ENCODE results near the gene EVA1A. TPM values are rescaled to one million over a fixed set of nuclear protein-coding genes. Genes with fewer than 3 reads are reported as not detected.

EVA1A gene
- total and polyA plus RNA-seq, 5 donors from 2014 or later = not detected

DNA sequence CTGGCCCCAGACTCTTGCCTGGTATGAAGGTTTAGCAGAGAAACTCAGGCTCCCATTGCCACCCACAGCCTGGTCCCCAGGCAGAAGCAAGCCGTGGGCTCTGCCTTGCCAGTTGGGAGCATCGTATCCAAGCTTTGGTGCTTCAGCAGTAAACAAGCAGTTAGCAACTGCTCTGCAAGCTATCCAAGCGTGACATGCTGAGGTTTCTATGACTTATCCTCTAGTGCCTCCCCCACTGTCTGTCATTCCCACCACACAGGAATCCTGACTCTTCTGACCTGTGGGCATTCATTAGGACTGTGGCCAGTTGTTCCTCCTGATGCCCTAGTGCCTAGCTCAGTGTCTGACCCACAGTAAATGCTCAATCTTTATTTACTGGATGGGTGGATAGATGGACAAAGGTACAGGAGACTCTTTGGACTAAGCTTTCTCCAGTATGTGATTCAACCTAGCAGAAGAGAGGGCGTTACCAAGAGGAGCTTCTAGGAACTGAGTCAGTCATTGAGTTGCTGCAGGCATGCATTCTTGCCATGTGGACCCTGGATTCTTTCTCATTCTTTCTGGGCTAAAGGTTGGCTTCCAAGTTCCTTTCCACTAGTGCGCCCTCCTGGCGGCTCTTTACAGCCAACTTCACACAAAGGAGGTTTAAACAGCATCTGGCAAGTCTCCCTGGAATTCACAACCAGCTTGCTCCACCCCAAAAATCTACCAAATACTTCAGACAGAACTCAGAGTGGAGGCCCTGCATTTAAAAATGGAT lies 45.2 kb upstream of the EVA1A start:
- Histone ChIP-seq H3K9me3 (ENCODE audit: control insufficient read depth in 2 of 2, low read length in 2 of 2) (no peaks in the 10 kb centered on the region), H3K36me3 (ENCODE audit: control insufficient read depth, insufficient read depth, low read length) (no peaks in the 10 kb centered on the region), H3K4me1 (ENCODE audit: control insufficient read depth, insufficient read depth, low read length, poor library complexity, severe bottlenecking) (peaks cover 3% of the 10 kb centered on the region), H3K27me3 (ENCODE audit: control insufficient read depth, insufficient read depth, low read length) (peaks cover 24% of the 10 kb centered on the region), H3K27ac (ENCODE audit: insufficient read depth, low read length, poor library complexity, severe bottlenecking) (no peak overlapping the region), H3K4me3 (ENCODE audit: low read depth, low read length) (no peak overlapping the region)
- no peak overlapping the region for H3K27ac Mint-ChIP-seq
- ATAC-seq (ENCODE audit: low read depth in 2 of 2) = no peak
- DNase-seq = no peak
- no peaks in the 10 kb centered on the region for H3K9me3 Mint-ChIP-seq
- no peaks in the 10 kb centered on the region for H3K36me3 Mint-ChIP-seq
- peaks cover 0 to 7% (median 1%) of the 10 kb centered on the region in 4 donors for H3K4me1 Mint-ChIP-seq
- no peak overlapping the region for H3K4me3 Mint-ChIP-seq
- peaks cover 26% of the 10 kb centered on the region for H3K27me3 Mint-ChIP-seq

DNA sequence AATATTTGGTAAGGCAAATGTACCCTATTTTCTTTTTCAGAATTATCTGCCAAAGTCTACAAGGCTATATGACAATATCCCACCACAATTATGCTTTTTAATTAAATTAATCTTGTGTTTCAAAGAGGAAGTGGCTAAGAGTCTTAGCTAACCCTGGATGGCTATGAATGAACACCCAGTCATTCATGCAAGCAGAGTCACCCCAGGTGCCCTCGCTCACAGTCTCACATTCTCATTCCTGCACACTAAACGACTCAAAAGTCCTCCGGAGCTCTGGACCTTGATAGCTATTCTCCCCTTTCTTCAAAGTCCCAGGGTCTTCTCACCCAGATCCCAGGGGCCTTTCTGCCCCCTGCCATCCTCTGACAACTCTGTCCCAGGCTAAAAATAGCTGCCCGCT lies 43.7 kb upstream of the EVA1A start:
- H3K9me3 Mint-ChIP-seq = no peaks in the 10 kb centered on the region
- no peak for DNase-seq
- no peak overlapping the region for H3K4me3 Mint-ChIP-seq

DNA sequence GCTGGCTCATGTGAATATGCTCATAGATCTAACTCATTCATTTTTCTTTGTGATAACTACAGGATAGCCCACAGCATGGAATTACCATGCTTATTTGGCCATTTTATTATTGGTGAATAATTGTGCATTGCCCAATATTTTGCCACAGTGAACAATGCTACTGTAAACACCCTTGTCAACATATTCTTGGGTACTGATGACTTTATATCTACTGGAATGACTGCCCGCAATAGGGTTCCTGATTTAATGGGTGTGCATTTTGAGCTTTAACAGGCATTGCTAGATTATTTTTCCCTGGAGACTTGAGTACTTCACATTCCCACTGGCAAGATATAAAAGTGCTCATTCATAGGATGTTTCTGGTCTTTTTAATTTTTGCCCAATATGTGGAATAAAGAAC lies 42.7 kb upstream of the EVA1A start:
- DNase-seq (no peak), ATAC-seq (ENCODE audit: low read depth in 2 of 2) (no peak)
- no peaks in the 10 kb centered on the region for H3K9me3 Mint-ChIP-seq
- Histone ChIP-seq H3K36me3 (ENCODE audit: control insufficient read depth, insufficient read depth, low read length) (no peaks in the 10 kb centered on the region), H3K27me3 (ENCODE audit: control insufficient read depth, insufficient read depth, low read length) (peaks cover 22% of the 10 kb centered on the region), H3K4me1 (ENCODE audit: control insufficient read depth, insufficient read depth, low read length, poor library complexity, severe bottlenecking) (no peaks in the 10 kb centered on the region), H3K27ac (ENCODE audit: insufficient read depth, low read length, poor library complexity, severe bottlenecking) (no peak overlapping the region), H3K4me3 (ENCODE audit: low read depth, low read length) (no peak overlapping the region), H3K9me3 (ENCODE audit: control insufficient read depth in 2 of 2, low read length in 2 of 2) (no peaks in the 10 kb centered on the region)
- peaks cover 5% of the 10 kb centered on the region for H3K27me3 Mint-ChIP-seq
- no peak overlapping the region for H3K27ac Mint-ChIP-seq
- no peaks in the 10 kb centered on the region for H3K36me3 Mint-ChIP-seq
- H3K4me1 Mint-ChIP-seq = peaks cover 0 to 4% (median under 1%) of the 10 kb centered on the region in 4 donors
- H3K4me3 Mint-ChIP-seq = no peak overlapping the region

More for the DNA sequence above, 43.7 kb upstream of the EVA1A start:
- Histone ChIP-seq H3K9me3 (ENCODE audit: control insufficient read depth in 2 of 2, low read length in 2 of 2) (no peaks in the 10 kb centered on the region), H3K4me3 (ENCODE audit: low read depth, low read length) (no peak overlapping the region), H3K27me3 (ENCODE audit: control insufficient read depth, insufficient read depth, low read length) (peaks cover 22% of the 10 kb centered on the region), H3K27ac (ENCODE audit: insufficient read depth, low read length, poor library complexity, severe bottlenecking) (no peak overlapping the region), H3K4me1 (ENCODE audit: control insufficient read depth, insufficient read depth, low read length, poor library complexity, severe bottlenecking) (peaks cover 3% of the 10 kb centered on the region), H3K36me3 (ENCODE audit: control insufficient read depth, insufficient read depth, low read length) (no peaks in the 10 kb centered on the region)
- peaks cover 0 to 7% (median 2%) of the 10 kb centered on the region in 4 donors for H3K4me1 Mint-ChIP-seq
- H3K36me3 Mint-ChIP-seq = no peaks in the 10 kb centered on the region
- H3K27ac Mint-ChIP-seq = peak overlapping the region in 1 of 3 donors; percentile 3
- ATAC-seq (ENCODE audit: low read depth in 2 of 2) = no peak
- peaks cover 15% of the 10 kb centered on the region for H3K27me3 Mint-ChIP-seq

DNA sequence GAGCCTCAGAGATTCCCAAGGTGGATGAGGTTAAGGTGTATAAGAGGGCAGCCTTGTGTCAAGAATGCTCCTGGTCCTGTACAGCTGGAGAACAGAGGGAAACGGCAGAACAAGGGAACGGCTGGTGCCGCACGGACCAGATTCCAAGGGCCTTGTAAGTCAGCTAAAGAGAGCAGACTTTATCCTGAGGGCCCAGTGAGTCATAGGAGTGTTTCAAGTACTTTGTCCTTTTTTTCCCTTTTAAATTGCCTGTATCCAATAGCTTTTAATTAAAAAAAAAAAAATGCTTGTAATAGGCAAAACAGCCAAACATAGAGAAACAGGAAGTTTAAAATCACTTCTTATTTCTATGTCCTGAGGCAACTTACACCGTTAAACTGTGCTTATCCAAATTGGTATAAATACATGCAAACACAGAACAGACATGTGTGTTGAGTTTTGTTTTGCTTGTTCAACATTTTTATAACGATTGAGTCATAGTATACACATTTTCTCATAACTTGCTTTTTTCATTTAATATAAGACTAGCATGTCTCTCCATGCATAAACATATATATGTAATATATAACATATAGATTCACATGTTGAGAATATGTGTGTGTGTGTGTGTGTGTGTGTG lies 42.1 kb upstream of the EVA1A start:
- Mint-ChIP-seq H3K27ac (no peak overlapping the region), H3K36me3 (no peaks in the 10 kb centered on the region), H3K9me3 (no peaks in the 10 kb centered on the region), H3K4me1 (peaks cover 0 to 4% (median 0%) of the 10 kb centered on the region in 4 donors), H3K27me3 (no peaks in the 10 kb centered on the region), H3K4me3 (no peak overlapping the region)
- Histone ChIP-seq H3K27me3 (ENCODE audit: control insufficient read depth, insufficient read depth, low read length) (peaks cover 16% of the 10 kb centered on the region), H3K4me3 (ENCODE audit: low read depth, low read length) (no peak overlapping the region), H3K27ac (ENCODE audit: insufficient read depth, low read length, poor library complexity, severe bottlenecking) (no peak overlapping the region), H3K9me3 (ENCODE audit: control insufficient read depth in 2 of 2, low read length in 2 of 2) (no peaks in the 10 kb centered on the region), H3K36me3 (ENCODE audit: control insufficient read depth, insufficient read depth, low read length) (no peaks in the 10 kb centered on the region), H3K4me1 (ENCODE audit: control insufficient read depth, insufficient read depth, low read length, poor library complexity, severe bottlenecking) (no peaks in the 10 kb centered on the region)
- ATAC-seq (ENCODE audit: low read depth in 2 of 2) (no peak), DNase-seq (no peak)

DNA sequence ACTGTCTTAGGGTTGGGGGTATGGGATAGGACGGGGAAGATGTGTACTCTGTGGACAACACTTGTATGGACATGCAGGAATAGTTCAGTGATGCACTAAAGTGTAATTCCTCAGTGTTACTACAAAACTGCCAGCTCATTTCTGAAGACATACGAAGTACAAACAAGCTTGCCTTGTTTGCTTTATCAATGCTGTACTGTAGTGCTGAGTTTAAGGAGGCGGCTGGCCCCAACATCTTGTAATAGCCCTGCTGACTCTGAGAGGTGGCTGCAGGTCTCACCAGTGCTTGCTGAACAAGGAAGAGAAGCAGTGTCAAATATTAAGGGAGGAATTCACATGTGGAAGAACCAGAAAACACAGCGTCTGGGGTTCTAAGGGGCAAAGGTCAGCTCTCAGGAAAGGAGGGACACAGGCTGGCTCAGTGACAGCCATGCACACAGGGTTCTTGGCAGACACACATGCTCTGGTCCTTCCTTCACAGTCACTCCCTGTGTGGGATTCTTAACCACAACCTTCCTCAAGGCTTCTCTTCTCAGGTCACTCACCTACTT lies 39.8 kb upstream of the EVA1A start:
- no peaks in the 10 kb centered on the region for H3K36me3 Mint-ChIP-seq
- H3K9me3 ChIP-seq (ENCODE audit: control insufficient read depth in 2 of 2, low read length in 2 of 2) = no peaks in the 10 kb centered on the region

GRCh38 chr2:75598589-75599155 lies 37.9 kb upstream of the EVA1A start:
- no peaks in the 10 kb centered on the region for H3K4me1 ChIP-seq (ENCODE audit: control insufficient read depth, insufficient read depth, low read length, poor library complexity, severe bottlenecking)
- H3K9me3 ChIP-seq (ENCODE audit: control insufficient read depth in 2 of 2, low read length in 2 of 2) = no peaks in the 10 kb centered on the region
- peaks cover 3% of the 10 kb centered on the region for H3K27me3 ChIP-seq (ENCODE audit: control insufficient read depth, insufficient read depth, low read length)
- no peak for ATAC-seq (ENCODE audit: low read depth in 2 of 2)
- no peaks in the 10 kb centered on the region for H3K36me3 Mint-ChIP-seq
- peaks cover 5% of the 10 kb centered on the region for H3K27me3 Mint-ChIP-seq
- H3K4me3 Mint-ChIP-seq = no peak overlapping the region
- no peak overlapping the region for H3K27ac Mint-ChIP-seq
- H3K4me3 ChIP-seq (ENCODE audit: low read depth, low read length) = no peak overlapping the region
- no peak for DNase-seq
- H3K36me3 ChIP-seq (ENCODE audit: control insufficient read depth, insufficient read depth, low read length) = no peaks in the 10 kb centered on the region
- no peaks in the 10 kb centered on the region for H3K9me3 Mint-ChIP-seq
- H3K27ac ChIP-seq (ENCODE audit: insufficient read depth, low read length, poor library complexity, severe bottlenecking) = no peak overlapping the region
- peaks cover 0 to 4% (median 0%) of the 10 kb centered on the region in 4 donors for H3K4me1 Mint-ChIP-seq

More for the DNA sequence above, 39.8 kb upstream of the EVA1A start:
- DNase-seq (no peak), ATAC-seq (ENCODE audit: low read depth in 2 of 2) (no peak)
- Histone ChIP-seq H3K27ac (ENCODE audit: insufficient read depth, low read length, poor library complexity, severe bottlenecking) (no peak overlapping the region), H3K4me1 (ENCODE audit: control insufficient read depth, insufficient read depth, low read length, poor library complexity, severe bottlenecking) (no peaks in the 10 kb centered on the region), H3K36me3 (ENCODE audit: control insufficient read depth, insufficient read depth, low read length) (no peaks in the 10 kb centered on the region), H3K4me3 (ENCODE audit: low read depth, low read length) (no peak overlapping the region), H3K27me3 (ENCODE audit: control insufficient read depth, insufficient read depth, low read length) (peaks cover 5% of the 10 kb centered on the region)
- Mint-ChIP-seq H3K4me1 (peaks cover 0 to 4% (median 0%) of the 10 kb centered on the region in 4 donors), H3K9me3 (no peaks in the 10 kb centered on the region), H3K27me3 (peaks cover 3% of the 10 kb centered on the region), H3K4me3 (no peak overlapping the region), H3K27ac (no peak overlapping the region)

- peaks cover 5% of the 10 kb centered on the region for H3K27me3 Mint-ChIP-seq
- peaks cover 0 to 4% (median 0%) of the 10 kb centered on the region in 4 donors for H3K4me1 Mint-ChIP-seq
These were observed 37.2 kb upstream of the EVA1A start for GRCh38 chr2:75597949-75598348.

More at GRCh38 chr2:75597949-75598348, 37.2 kb upstream of the EVA1A start:
- no peaks in the 10 kb centered on the region for H3K9me3 ChIP-seq (ENCODE audit: control insufficient read depth in 2 of 2, low read length in 2 of 2)
- H3K36me3 ChIP-seq (ENCODE audit: control insufficient read depth, insufficient read depth, low read length) = no peaks in the 10 kb centered on the region
- Mint-ChIP-seq H3K9me3 (no peaks in the 10 kb centered on the region), H3K4me3 (no peak overlapping the region), H3K36me3 (no peaks in the 10 kb centered on the region), H3K27ac (no peak overlapping the region)
- no peak overlapping the region for H3K27ac ChIP-seq (ENCODE audit: insufficient read depth, low read length, poor library complexity, severe bottlenecking)
- no peaks in the 10 kb centered on the region for H3K4me1 ChIP-seq (ENCODE audit: control insufficient read depth, insufficient read depth, low read length, poor library complexity, severe bottlenecking)
- ATAC-seq (ENCODE audit: low read depth in 2 of 2) (no peak), DNase-seq (no peak)
- H3K27me3 ChIP-seq (ENCODE audit: control insufficient read depth, insufficient read depth, low read length) = peaks cover 3% of the 10 kb centered on the region
- no peak overlapping the region for H3K4me3 ChIP-seq (ENCODE audit: low read depth, low read length)
